ENCODE results near the gene TBC1D9. TPM values are rescaled to one million over a fixed set of nuclear protein-coding genes. Genes with fewer than 3 reads are reported as not detected.

The TBC1D9 gene
- total RNA-seq, 1 donor from 2014 or later, result 34.1 TPM

- Mint-ChIP-seq H3K4me3 (no peak overlapping the region), H3K36me3 (no peaks in the 10 kb centered on the region), H3K27me3 (no peaks in the 10 kb centered on the region), H3K9me3 (no peaks in the 10 kb centered on the region), H3K27ac (no peak overlapping the region), H3K4me1 (ENCODE audit: unreplicated experiment) (peaks cover 45% of the 10 kb centered on the region)
- no peak for DNase-seq (ENCODE audit: extremely low spot score, unreplicated experiment)
- TF ChIP-seq, protein P1, sequence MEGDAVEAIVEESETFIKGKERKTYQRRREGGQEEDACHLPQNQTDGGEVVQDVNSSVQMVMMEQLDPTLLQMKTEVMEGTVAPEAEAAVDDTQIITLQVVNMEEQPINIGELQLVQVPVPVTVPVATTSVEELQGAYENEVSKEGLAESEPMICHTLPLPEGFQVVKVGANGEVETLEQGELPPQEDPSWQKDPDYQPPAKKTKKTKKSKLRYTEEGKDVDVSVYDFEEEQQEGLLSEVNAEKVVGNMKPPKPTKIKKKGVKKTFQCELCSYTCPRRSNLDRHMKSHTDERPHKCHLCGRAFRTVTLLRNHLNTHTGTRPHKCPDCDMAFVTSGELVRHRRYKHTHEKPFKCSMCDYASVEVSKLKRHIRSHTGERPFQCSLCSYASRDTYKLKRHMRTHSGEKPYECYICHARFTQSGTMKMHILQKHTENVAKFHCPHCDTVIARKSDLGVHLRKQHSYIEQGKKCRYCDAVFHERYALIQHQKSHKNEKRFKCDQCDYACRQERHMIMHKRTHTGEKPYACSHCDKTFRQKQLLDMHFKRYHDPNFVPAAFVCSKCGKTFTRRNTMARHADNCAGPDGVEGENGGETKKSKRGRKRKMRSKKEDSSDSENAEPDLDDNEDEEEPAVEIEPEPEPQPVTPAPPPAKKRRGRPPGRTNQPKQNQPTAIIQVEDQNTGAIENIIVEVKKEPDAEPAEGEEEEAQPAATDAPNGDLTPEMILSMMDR (conservative IDR thresholded peaks at IDR 0.05), result no peak
Measured at GRCh38 chr4:140738139-140738538, 18.0 kb downstream of the TBC1D9 start.

DNA sequence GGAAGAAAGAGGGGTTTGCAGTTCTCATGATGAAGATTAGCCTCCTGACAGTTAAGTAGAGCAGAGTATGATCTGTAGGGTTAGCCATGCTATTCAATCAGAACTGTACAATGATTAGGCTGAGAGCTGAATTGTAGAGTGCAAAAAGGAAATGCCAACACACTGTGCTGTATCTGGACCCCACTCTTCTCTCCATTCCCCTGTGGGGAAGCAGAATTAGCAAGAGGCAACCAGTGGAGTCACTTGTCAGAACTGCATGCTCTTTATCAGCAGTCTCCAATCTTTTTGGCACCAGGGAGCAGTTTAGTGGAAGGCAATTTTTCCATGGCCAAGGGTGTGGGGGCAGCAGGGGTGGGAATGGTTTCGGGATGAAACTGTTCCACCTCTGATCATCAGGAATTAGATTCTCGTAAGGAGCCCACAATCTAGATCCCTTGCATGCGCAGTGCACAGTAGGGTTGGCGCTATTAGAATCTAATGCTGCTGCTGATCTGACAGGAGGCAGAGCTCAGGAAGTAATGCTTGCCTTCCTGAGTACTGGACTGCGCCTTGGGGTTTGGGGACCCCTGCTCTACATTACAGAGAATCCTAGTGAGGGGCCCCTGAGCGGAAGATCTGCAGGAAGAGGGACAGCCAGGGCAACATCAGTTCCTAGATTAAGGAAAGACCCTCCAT is 19.4 kb downstream of the TBC1D9 start:
- H3K4me1 Mint-ChIP-seq (ENCODE audit: unreplicated experiment), result peaks cover 42% of the 10 kb centered on the region
- H3K36me3 Mint-ChIP-seq, result peaks cover 3% of the 10 kb centered on the region
- H3K4me3 Mint-ChIP-seq, result no peak overlapping the region
- peak overlapping the region; percentile 25 for H3K27ac Mint-ChIP-seq
- TF ChIP-seq, protein P1 (conservative IDR thresholded peaks at IDR 0.05), result no peak
- no peaks in the 10 kb centered on the region for H3K27me3 Mint-ChIP-seq
- no peaks in the 10 kb centered on the region for H3K9me3 Mint-ChIP-seq
- DNase-seq (ENCODE audit: extremely low spot score, unreplicated experiment), result no peak

- TF ChIP-seq, protein P1 (conservative IDR thresholded peaks at IDR 0.05), result no peak
- no peak for DNase-seq (ENCODE audit: extremely low spot score, unreplicated experiment)
- Mint-ChIP-seq H3K4me3 (peak overlapping the region; percentile 48), H3K36me3 (peaks cover 3% of the 10 kb centered on the region), H3K4me1 (ENCODE audit: unreplicated experiment) (peaks cover 35% of the 10 kb centered on the region), H3K27me3 (no peaks in the 10 kb centered on the region), H3K27ac (peak overlapping the region; percentile 57), H3K9me3 (no peaks in the 10 kb centered on the region)
Measured at GRCh38 chr4:140735779-140736391, 20.3 kb downstream of the TBC1D9 start.

DNA sequence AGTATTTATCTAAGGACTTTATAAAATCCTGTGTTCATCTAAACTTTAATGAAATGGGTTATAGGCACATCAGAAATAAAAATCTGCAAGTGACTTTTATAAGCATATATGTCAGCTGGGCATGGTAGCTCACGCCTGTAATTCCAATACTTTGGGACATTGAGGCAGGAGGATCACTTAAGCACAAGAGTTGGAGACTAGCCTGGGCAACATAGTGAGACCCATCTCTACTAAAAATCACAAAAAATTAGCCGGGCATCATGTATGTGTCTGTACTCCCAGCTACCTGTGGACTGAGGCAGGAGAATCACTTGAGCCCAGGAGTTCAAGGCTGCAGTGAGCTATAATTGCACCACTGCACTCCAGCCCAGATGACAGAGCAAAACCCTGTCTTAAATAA is 20.9 kb downstream of the TBC1D9 start:
- no peaks in the 10 kb centered on the region for H3K9me3 Mint-ChIP-seq
- TF ChIP-seq, protein P1 (conservative IDR thresholded peaks at IDR 0.05), result no peak
- no peaks in the 10 kb centered on the region for H3K27me3 Mint-ChIP-seq
- no peak for DNase-seq (ENCODE audit: extremely low spot score, unreplicated experiment)
- no peak overlapping the region for H3K4me3 Mint-ChIP-seq
- H3K36me3 Mint-ChIP-seq, result peaks cover 3% of the 10 kb centered on the region
- H3K27ac Mint-ChIP-seq, result peak overlapping the region; percentile 57
- H3K4me1 Mint-ChIP-seq (ENCODE audit: unreplicated experiment), result peaks cover 31% of the 10 kb centered on the region

DNA sequence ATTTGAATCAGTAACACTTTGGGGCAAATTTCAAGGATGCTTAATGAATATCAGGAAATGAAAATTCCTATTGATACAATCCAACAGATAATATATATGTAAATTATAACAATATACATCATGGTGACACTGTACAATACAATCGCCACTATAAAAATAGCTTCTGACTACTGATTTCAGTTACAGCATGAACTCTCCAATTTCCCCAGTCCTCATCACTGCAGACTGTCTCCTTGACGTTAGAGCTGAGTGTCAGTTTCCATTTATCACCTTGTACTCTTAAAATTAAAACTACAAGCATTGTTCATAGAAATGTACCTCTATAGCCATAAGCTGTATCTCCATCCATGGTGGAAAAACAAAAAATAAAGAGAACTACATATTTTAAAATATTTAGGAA is 23.4 kb downstream of the TBC1D9 start:
- Mint-ChIP-seq H3K4me3 (no peak overlapping the region), H3K27me3 (no peaks in the 10 kb centered on the region), H3K4me1 (ENCODE audit: unreplicated experiment) (peaks cover 44% of the 10 kb centered on the region), H3K27ac (no peak overlapping the region), H3K36me3 (peaks cover 7% of the 10 kb centered on the region), H3K9me3 (no peaks in the 10 kb centered on the region)
- no peak for DNase-seq (ENCODE audit: extremely low spot score, unreplicated experiment)
- TF ChIP-seq, protein P1 (conservative IDR thresholded peaks at IDR 0.05), result no peak
